Trophoblast cell (in vitro differentiated cells and primary cell): ENCODE results near the gene ERG28.

ENCODE experiments used
- DNase-seq, 2 donors: peaks; one replicate each; pipeline ENCODE4 v3.0.0-alpha.2; 2016
- H2AFZ ChIP-seq: 2 replicates; pipeline ENCODE4 v1.6.1; 2013; ENCODE audit warnings: low read length, moderate library complexity, mild to moderate bottlenecking; ENCODE audit not compliant: insufficient read depth, poor library complexity
- H2AK5ac ChIP-seq: 2 replicates; pipeline ENCODE4 v1.6.1; 2013; ENCODE audit warnings: mild to moderate bottlenecking, low read length
- H2BK120ac ChIP-seq: 2 replicates; pipeline ENCODE4 v1.6.1; 2013; ENCODE audit warnings: low read length, mild to moderate bottlenecking, moderate library complexity; ENCODE audit not compliant: insufficient read depth, poor library complexity
- H2BK12ac ChIP-seq: 2 replicates; pipeline ENCODE4 v1.6.1; 2013; ENCODE audit warnings: mild to moderate bottlenecking, low read length, moderate library complexity
- H2BK5ac ChIP-seq: 2 replicates; pipeline ENCODE4 v1.6.1; 2013; ENCODE audit warnings: low read length, low read depth, moderate library complexity, mild to moderate bottlenecking; ENCODE audit not compliant: poor library complexity
- H3K14ac ChIP-seq: 2 replicates; pipeline ENCODE4 v1.6.1; 2013; ENCODE audit warnings: mild to moderate bottlenecking, low read length
- H3K18ac ChIP-seq: 2 replicates; pipeline ENCODE4 v1.6.1; 2013; ENCODE audit warnings: mild to moderate bottlenecking, low read length
- H3K23ac ChIP-seq: 2 replicates; pipeline ENCODE4 v1.6.1; 2013; ENCODE audit warnings: low read length
- H3K27ac ChIP-seq: 2 replicates; pipeline ENCODE4 v1.5.1; 2013; ENCODE audit warnings: low read depth, mild to moderate bottlenecking, inconsistent platforms, low read length, moderate library complexity
- H3K27me3 ChIP-seq: 2 replicates; pipeline ENCODE4 v1.6.1; 2013; ENCODE audit warnings: inconsistent platforms, mild to moderate bottlenecking, low read length, moderate library complexity; ENCODE audit not compliant: insufficient read depth
- H3K36me3 ChIP-seq, 2 experiments: 1 replicate in 1 of 2; 2 replicates in 1 of 2; pipeline ENCODE4 v1.6.1; 2013; ENCODE audit warnings: low read length in 2 of 2, mild to moderate bottlenecking in 2 of 2, moderate library complexity in 1 of 2; ENCODE audit not compliant: insufficient read depth in 2 of 2, control insufficient read depth in 1 of 2
- H3K4ac ChIP-seq: 2 replicates; pipeline ENCODE4 v1.6.1; 2013; ENCODE audit warnings: low read depth, mild to moderate bottlenecking, low read length, moderate library complexity
- H3K4me1 ChIP-seq, 2 experiments: 1 replicate in 1 of 2; 2 replicates in 1 of 2; pipeline ENCODE4 v1.6.1; 2013; ENCODE audit warnings: low read length in 2 of 2, mild to moderate bottlenecking in 2 of 2, moderate library complexity in 1 of 2; ENCODE audit not compliant: insufficient read depth in 2 of 2, control insufficient read depth in 1 of 2
- H3K4me2 ChIP-seq: 2 replicates; pipeline ENCODE4 v1.6.1; 2013; ENCODE audit warnings: inconsistent platforms, mild to moderate bottlenecking, low read length, moderate library complexity
- H3K4me3 ChIP-seq: 2 replicates; pipeline ENCODE4 v1.5.1; 2013; ENCODE audit warnings: mild to moderate bottlenecking, low read depth, low read length, inconsistent platforms
- H3K79me1 ChIP-seq: one replicate; pipeline ENCODE4 v1.6.1; 2013; ENCODE audit warnings: low read length
- H3K79me2 ChIP-seq: 2 replicates; pipeline ENCODE4 v1.6.1; 2013; ENCODE audit warnings: low read length, mild to moderate bottlenecking; ENCODE audit not compliant: control insufficient read depth, insufficient read depth, poor library complexity
- H3K9ac ChIP-seq: 2 replicates; pipeline ENCODE4 v1.6.1; 2013; ENCODE audit warnings: mild to moderate bottlenecking, low read length
- H3K9me3 ChIP-seq: 2 replicates; pipeline ENCODE4 v1.6.1; 2013; ENCODE audit warnings: low read depth, mild to moderate bottlenecking, control low read depth, inconsistent platforms, low read length; ENCODE audit not compliant: insufficient read depth
- H4K12ac ChIP-seq: 2 replicates; pipeline ENCODE4 v1.6.1; 2013; ENCODE audit warnings: low read depth, mild to moderate bottlenecking, low read length, moderate library complexity
- H4K8ac ChIP-seq: 2 replicates; pipeline ENCODE4 v1.6.1; 2013; ENCODE audit warnings: low read depth, mild to moderate bottlenecking, low read length, moderate library complexity
- H4K91ac ChIP-seq: one replicate; pipeline ENCODE4 v1.6.1; 2013; ENCODE audit warnings: low read depth, mild to moderate bottlenecking, low read length, moderate library complexity
- WGBS: extraction: QIAGEN DNeasy Blood & Tissue Kit; methylation state at CpG from one replicate; pipeline ENCODE4 v1.1.7; 2013; ENCODE audit warnings: missing lambda C conversion rate; ENCODE audit not compliant: insufficient read length, insufficient coverage; ENCODE audit errors: extremely low coverage; 5-methylcytosine and 5-hydroxymethylcytosine counted together

Gene ERG28

DNA sequence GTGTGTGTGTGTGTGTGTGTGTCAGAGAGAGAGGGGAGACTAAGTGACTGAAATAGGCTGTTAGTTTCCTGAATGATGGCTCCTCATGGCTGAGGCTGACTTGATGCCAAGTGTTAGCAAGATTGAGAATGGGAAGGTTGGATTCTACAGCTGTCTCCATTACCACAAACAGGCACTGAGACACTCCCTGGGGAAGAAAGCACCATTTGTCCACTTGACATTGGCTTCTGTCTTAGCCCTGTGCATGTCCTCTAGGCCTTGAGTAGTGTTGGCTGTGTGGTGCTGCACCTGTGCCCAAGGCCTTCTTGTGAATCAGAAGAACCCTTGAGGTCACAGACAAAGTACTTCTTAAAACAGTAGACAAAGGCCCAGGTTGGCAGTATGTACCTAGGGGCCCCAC is 15.6 kb downstream of the ERG28 start:
- H3K27me3 ChIP-seq = no peaks in the 10 kb centered on the region
- H2BK120ac ChIP-seq = no peak overlapping the region
- H4K12ac ChIP-seq = no peak overlapping the region
- H3K36me3 ChIP-seq = peaks cover 2 to 4% of the 10 kb centered on the region in 2 experiments
- H3K79me1 ChIP-seq = peaks cover 3% of the 10 kb centered on the region
- no peak overlapping the region for H3K23ac ChIP-seq
- no peak overlapping the region for H2BK12ac ChIP-seq
- no peak overlapping the region for H4K91ac ChIP-seq
- no peak for DNase-seq
- H3K14ac ChIP-seq = no peak overlapping the region
- no peak overlapping the region for H2AFZ ChIP-seq
- H2AK5ac ChIP-seq = no peak overlapping the region
- H3K4me3 ChIP-seq = no peak overlapping the region
- H3K4me2 ChIP-seq = no peak overlapping the region
- H3K79me2 ChIP-seq = no peaks in the 10 kb centered on the region
- H3K9me3 ChIP-seq = no peaks in the 10 kb centered on the region
- no peak overlapping the region for H3K27ac ChIP-seq
- H3K4ac ChIP-seq = no peak overlapping the region
- no peak overlapping the region for H4K8ac ChIP-seq
- H2BK5ac ChIP-seq = no peak overlapping the region
- no peak overlapping the region for H3K18ac ChIP-seq
- H3K9ac ChIP-seq = peak overlapping the region; percentile 23
- peaks cover 11 to 21% of the 10 kb centered on the region in 2 experiments for H3K4me1 ChIP-seq

DNA sequence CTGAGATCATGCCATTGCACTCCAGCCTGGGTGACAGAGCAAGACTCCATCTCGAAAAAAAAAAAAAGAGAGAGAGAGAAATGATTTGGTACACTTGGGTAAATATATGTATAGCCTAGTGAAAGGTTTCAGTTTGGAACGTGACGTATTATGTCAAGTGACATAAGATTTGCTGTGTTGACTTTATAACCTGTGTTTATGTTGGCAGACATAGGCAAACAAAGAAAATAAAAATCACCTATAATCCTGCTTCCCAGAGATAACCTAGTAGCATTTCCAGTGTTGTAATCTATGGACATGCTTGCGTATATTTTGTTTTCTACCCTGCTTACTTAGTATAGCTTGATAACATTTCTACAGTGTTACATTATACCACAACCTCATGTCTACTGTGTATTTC is 16.7 kb downstream of the ERG28 start:
- no peak overlapping the region for H4K12ac ChIP-seq
- peaks cover 11 to 21% of the 10 kb centered on the region in 2 experiments for H3K4me1 ChIP-seq
- H3K18ac ChIP-seq = no peak overlapping the region
- H3K36me3 ChIP-seq = peaks cover 0 to 2% of the 10 kb centered on the region in 2 experiments
- H4K91ac ChIP-seq = no peak overlapping the region
- no CpG with 5 or more reads among the region's 4 CpGs for WGBS
- no peak overlapping the region for H2BK12ac ChIP-seq
- H2AFZ ChIP-seq = no peak overlapping the region
- no peak overlapping the region for H2AK5ac ChIP-seq
- no peaks in the 10 kb centered on the region for H3K79me2 ChIP-seq
- H4K8ac ChIP-seq = no peak overlapping the region
- H3K9ac ChIP-seq = no peak overlapping the region
- H3K23ac ChIP-seq = no peak overlapping the region
- no peak overlapping the region for H3K14ac ChIP-seq
- H3K79me1 ChIP-seq = peaks cover 3% of the 10 kb centered on the region
- H3K9me3 ChIP-seq = no peaks in the 10 kb centered on the region
- H3K27ac ChIP-seq = no peak overlapping the region
- DNase-seq = no peak
- H3K4me3 ChIP-seq = no peak overlapping the region
- no peak overlapping the region for H2BK120ac ChIP-seq
- no peak overlapping the region for H2BK5ac ChIP-seq
- no peak overlapping the region for H3K4me2 ChIP-seq
- H3K4ac ChIP-seq = no peak overlapping the region
- no peaks in the 10 kb centered on the region for H3K27me3 ChIP-seq

DNA sequence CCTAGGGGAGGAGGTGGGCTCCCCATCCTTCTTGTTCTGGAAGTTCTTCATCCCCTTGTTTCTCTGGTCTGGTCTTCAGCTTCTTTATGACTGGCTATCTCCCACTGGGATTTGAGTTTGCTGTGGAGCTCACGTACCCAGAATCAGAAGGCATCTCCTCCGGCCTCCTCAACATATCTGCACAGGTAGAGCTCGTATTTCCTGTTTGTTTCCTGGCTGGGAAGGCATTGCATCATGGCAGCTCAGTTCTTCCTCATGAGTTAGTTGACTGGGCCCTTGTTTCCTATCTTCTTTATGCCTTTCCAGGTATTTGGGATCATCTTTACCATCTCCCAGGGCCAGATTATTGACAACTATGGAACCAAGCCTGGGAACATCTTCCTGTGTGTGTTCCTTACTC is 19.8 kb downstream of the ERG28 start:
- Histone ChIP-seq H2AFZ (no peak overlapping the region), H2BK12ac (no peak overlapping the region), H3K36me3 (peaks cover 0 to 2% of the 10 kb centered on the region in 2 experiments), H3K9ac (no peak overlapping the region), H3K18ac (no peak overlapping the region), H3K79me1 (peaks cover 7% of the 10 kb centered on the region), H3K4me2 (no peak overlapping the region), H2BK120ac (peak overlapping the region; percentile 26), H3K4ac (no peak overlapping the region), H4K91ac (peak overlapping the region; percentile 59), H4K8ac (peak overlapping the region; percentile 9), H4K12ac (no peak overlapping the region), H2AK5ac (no peak overlapping the region), H3K79me2 (no peaks in the 10 kb centered on the region), H3K4me3 (no peak overlapping the region), H3K27ac (peak overlapping the region; percentile 49), H3K23ac (no peak overlapping the region), H3K9me3 (no peaks in the 10 kb centered on the region), H3K27me3 (no peaks in the 10 kb centered on the region), H3K14ac (no peak overlapping the region), H2BK5ac (peak overlapping the region; percentile 10), H3K4me1 (peaks cover 16 to 22% of the 10 kb centered on the region in 2 experiments)
- peak; percentile 73 to 90 for DNase-seq
- no CpG with 5 or more reads among the region's 3 CpGs for WGBS

DNA sequence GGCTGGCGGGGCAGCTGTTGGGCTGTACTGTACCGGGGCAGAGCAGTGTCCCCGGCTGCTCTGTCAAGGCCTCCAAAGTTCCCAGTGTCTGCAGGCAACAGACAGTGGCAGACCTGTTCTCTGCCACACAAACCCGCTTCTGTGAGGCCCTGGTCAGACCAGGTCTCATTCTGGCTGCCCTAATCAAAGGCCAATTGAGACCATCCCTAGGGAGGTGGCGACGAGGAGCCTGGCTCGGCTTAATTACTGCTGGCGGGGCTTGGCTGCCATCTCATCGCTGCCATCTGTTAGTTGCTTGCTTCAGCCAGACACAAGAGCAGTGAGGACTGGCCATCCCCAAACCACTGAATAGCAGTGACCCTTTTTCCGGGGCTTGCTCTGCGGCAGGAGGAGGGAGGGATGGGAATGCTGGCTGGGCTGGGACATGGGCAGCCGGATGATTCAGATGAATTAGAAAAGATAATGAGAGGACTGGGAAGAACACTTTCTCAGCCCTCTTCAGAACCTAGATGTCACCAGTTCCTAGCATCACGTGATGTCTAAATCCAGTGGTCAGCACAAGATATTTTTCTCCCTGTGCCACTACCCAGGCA is 24.5 kb downstream of the ERG28 start:
- no peak overlapping the region for H2AFZ ChIP-seq
- H3K4ac ChIP-seq = peak overlapping the region; percentile 5
- no peak overlapping the region for H4K12ac ChIP-seq
- no CpG with 5 or more reads among the region's 13 CpGs for WGBS
- H3K14ac ChIP-seq = peak overlapping the region; percentile 60
- peaks cover 19% of the 10 kb centered on the region for H3K79me1 ChIP-seq
- peak overlapping the region; percentile 45 for H4K8ac ChIP-seq
- H3K79me2 ChIP-seq = no peaks in the 10 kb centered on the region
- no peak overlapping the region for H3K4me3 ChIP-seq
- peak overlapping the region; percentile 32 for H2BK5ac ChIP-seq
- H2BK120ac ChIP-seq = peak overlapping the region; percentile 67
- no peaks in the 10 kb centered on the region for H3K27me3 ChIP-seq
- DNase-seq = no peak
- H3K9me3 ChIP-seq = no peaks in the 10 kb centered on the region
- peaks cover 0 to 2% of the 10 kb centered on the region in 2 experiments for H3K36me3 ChIP-seq
- no peak overlapping the region for H3K4me2 ChIP-seq
- H3K4me1 ChIP-seq = peaks cover 32 to 39% of the 10 kb centered on the region in 2 experiments
- peak overlapping the region; percentile 78 for H2BK12ac ChIP-seq
- peak overlapping the region; percentile 20 for H2AK5ac ChIP-seq
- H3K27ac ChIP-seq = peak overlapping the region; percentile 13
- H4K91ac ChIP-seq = peak overlapping the region; percentile 49
- no peak overlapping the region for H3K23ac ChIP-seq
- H3K18ac ChIP-seq = peak overlapping the region; percentile 53
- H3K9ac ChIP-seq = no peak overlapping the region
